ENCODE data around the gene PRDM16.

Gene PRDM16

GRCh38 chr1:3467096-3468036 lies 398.4 kb downstream of the PRDM16 start:
- in situ Hi-C loops (cut with MboI; ENCODE audit: low sequenced_read_pairs, unreplicated experiment), result no loop called here
- no peak for DNase-seq (ENCODE audit: low spot score)
- no peak for TF ChIP-seq CTCF (IDR thresholded peaks at IDR 0.05; ENCODE audit: borderline replicate concordance, control extremely low read depth, extremely low read depth, insufficient read depth, missing control alignments)

- TF ChIP-seq CTCF (IDR thresholded peaks at IDR 0.05; ENCODE audit: borderline replicate concordance, control extremely low read depth, extremely low read depth, insufficient read depth, missing control alignments), result no peak
- in situ Hi-C loops (cut with MboI; ENCODE audit: low sequenced_read_pairs, unreplicated experiment), result no loop called here
- DNase-seq (ENCODE audit: low spot score), result no peak
These were observed 399.5 kb downstream of the PRDM16 start for GRCh38 chr1:3468236-3469103.

DNA sequence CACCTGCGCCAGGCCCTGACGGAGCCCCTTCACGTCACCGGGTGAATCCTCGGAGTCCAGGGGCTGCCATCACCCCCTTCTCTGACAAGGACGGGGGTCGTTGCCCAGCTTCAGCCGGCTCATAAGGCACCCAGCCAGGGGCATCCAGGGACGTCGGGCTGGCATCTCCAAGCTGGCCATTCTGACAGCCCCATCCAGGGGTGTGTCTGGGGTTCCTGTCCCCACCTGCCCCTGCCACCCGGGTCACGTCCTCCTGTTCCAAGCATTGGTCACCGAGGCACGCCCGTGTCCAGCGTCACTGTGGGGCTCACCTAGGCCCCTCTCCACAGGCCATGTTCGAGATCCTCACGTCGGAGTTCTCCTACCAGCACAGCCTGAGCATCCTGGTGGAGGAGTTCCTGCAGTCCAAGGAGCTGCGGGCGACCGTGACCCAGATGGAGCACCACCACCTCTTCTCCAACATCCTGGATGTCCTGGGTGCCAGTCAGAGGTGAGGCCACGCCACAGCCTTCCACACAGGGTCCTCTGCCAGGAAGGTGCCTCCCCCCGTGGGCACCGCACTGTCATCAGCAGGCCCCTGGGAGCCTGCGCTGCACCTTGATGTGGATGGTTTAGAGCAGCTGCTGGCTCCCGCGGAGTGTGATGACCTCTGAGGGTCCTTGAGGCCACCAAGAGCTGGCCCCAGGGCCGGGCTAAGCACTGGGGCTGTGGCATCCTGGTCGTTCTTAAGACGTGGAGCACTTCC lies 400.3 kb downstream of the PRDM16 start:
- in situ Hi-C loops (cut with MboI; ENCODE audit: low sequenced_read_pairs, unreplicated experiment), result no loop called here
- TF ChIP-seq CTCF (IDR thresholded peaks at IDR 0.05; ENCODE audit: borderline replicate concordance, control extremely low read depth, extremely low read depth, insufficient read depth, missing control alignments), result no peak
- no peak for DNase-seq (ENCODE audit: low spot score)

DNA sequence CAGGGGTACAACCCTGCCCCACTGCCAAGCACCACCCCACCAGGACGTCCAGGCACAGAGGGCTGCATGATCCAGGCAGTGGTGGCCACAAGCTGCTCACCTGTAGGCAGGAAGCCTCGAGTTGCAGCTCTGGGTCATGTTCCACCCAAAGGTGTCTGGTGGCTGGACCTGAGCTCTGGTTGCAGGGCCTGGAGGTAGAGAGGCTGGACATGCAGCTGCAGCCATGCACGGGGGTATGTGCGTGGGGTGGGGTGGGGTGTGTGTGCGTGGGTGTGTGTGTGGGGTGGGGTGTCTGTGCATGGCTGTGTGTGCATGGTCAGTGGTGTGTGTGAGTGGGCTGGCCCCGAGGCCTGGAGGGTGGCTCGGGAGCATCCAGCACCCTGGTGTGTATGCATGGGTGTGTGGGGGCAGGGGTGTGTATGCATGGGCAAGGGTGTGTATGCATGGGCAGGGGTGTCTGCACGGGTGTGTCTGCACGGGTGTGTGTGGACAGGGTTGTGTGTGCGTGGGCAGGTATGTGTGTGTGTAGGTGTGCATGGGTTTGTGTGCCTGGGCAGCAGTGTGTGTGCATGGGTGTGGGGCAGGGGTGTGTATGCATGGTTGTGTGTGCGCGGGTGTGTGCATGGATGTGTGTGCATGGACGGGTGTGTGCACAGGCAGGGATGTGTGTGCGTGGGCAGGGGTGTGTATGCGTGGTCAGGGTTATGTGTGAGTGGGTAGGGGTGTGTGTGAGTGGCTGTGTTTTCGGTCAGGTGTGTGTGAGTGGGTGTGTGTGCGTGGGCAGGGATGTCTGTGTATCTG lies 401.0 kb downstream of the PRDM16 start:
- DNase-seq (ENCODE audit: low spot score), result no peak
- TF ChIP-seq CTCF (IDR thresholded peaks at IDR 0.05; ENCODE audit: borderline replicate concordance, control extremely low read depth, extremely low read depth, insufficient read depth, missing control alignments), result no peak
- in situ Hi-C loops (cut with MboI; ENCODE audit: low sequenced_read_pairs, unreplicated experiment), result no loop called here

DNA sequence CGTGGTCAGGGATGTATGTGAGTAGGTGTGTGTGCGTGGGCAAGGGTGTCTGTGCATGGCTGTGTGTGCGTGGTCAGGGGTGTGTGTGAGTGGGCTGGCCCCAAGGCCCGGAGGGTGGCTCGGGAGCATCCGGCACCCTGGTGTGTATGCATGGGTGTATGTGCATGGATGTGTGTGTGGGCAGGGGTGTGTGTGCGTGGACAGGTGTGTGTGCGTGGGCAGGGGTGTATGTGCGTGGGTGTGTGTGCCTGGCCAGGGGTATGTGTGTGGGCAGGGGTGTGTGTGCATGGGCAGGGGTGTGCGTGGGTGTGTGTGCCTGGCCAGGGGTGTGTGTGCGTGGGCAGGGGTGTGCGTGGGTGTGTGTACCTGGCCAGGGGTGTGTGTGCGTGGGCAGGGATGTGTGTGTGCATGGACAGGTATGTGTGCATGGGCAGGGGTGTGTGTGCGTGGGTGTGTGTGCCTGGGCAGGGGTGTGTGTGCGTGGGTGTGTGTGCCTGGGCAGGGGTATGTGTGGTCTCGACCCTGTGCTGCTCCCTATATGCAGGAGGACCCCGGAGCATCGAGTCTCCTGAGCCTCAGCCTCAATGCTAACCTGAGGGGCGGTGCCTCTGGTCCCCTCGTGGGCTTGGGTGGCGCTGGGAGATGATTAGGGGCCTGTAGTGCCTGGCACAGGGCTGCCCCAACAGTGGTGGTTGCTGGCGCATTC lies 401.8 kb downstream of the PRDM16 start:
- in situ Hi-C loops (cut with MboI; ENCODE audit: low sequenced_read_pairs, unreplicated experiment), result no loop called here
- no peak for TF ChIP-seq CTCF (IDR thresholded peaks at IDR 0.05; ENCODE audit: borderline replicate concordance, control extremely low read depth, extremely low read depth, insufficient read depth, missing control alignments)
- no peak for DNase-seq (ENCODE audit: low spot score)
